Body of pancreas (tissue), 4 donors: ENCODE results near the gene ZFAND3. TPM values are rescaled to one million over a fixed set of nuclear protein-coding genes. Genes with fewer than 3 reads are reported as not detected.

Experiments used
- ATAC-seq: fragments of 150-250 bp; one replicate; pipeline ENCODE4 v1.9.1; 2016
- DNase-seq, 4 donors: peaks; one replicate each; pipeline ENCODE4 v3.0.0-alpha.2; 2019
- H3K27ac ChIP-seq, 4 donors: fragments of 200-600 bp; sonication (generic); 1 replicate in 3 of 4; 2 replicates in 1 of 4; pipeline versions ENCODE4 v1.5.1 to v1.6.1; 2016 to 2019; ENCODE audit warnings: mild to moderate bottlenecking in 1 of 4, mixed read lengths in 1 of 4, moderate library complexity in 1 of 4
- H3K27me3 ChIP-seq, 2 donors: fragments of 200-600 bp; sonication (generic); one replicate each; pipeline ENCODE4 v1.6.0; 2016; ENCODE audit warnings: mild to moderate bottlenecking in 1 of 2
- H3K36me3 ChIP-seq, 2 donors: fragments of 200-600 bp; sonication (generic); replicated peaks in 1 of 2; 2 replicates each; pipeline ENCODE4 v1.5.1; 2016; ENCODE audit warnings: low read depth in 2 of 2; ENCODE audit not compliant: insufficient read depth in 1 of 2
- H3K4me1 ChIP-seq: fragments of 200-600 bp; sonication (generic); one replicate; pipeline ENCODE4 v1.6.0; 2016
- H3K4me3 ChIP-seq, 2 donors: fragments of 200-600 bp; sonication (generic); 1 replicate in 1 of 2; 2 replicates in 1 of 2; pipeline ENCODE4 v1.5.1; 2016 to 2019
- H3K9me3 ChIP-seq, 3 donors: fragments of 200-600 bp; sonication (generic); 1 replicate in 2 of 3; 2 replicates in 1 of 3; pipeline ENCODE4 v1.5.1; 2016
- CTCF ChIP-seq, 7 experiments: fragments of 450-650 bp in 4 of 7; fragments of 200-600 bp in 3 of 7; sonication (generic) in 3 of 7; IDR thresholded peaks; one replicate each; pipeline ENCODE4 v1.5.1; 2016 to 2019; ENCODE audit warnings: antibody characterized with exemption in 7 of 7
- POLR2A ChIP-seq, 3 donors: fragments of 450-650 bp; IDR thresholded peaks; one replicate each; pipeline ENCODE4 v1.6.1; 2016; ENCODE audit warnings: antibody characterized with exemption in 3 of 3, mild to moderate bottlenecking in 2 of 3
- WGBS, 2 donors: methylation state at CpG; one replicate each; pipeline ENCODE4 v1.1.5; 2017; 5-methylcytosine and 5-hydroxymethylcytosine counted together
- intact Hi-C: fragments of 100-400 bp; cut with DNase I; formaldehyde crosslinking; loops from one replicate; pipeline ENCODE4 v1.15.1; 2023
- total RNA-seq, 2 donors: library from RNA; depleted of rRNA; stranded (reverse); fragments of >200 nt; gene quantifications; one replicate each; pipeline ENCODE4 v1.1.0, GENCODE V29; 2016

Gene ZFAND3
- total RNA-seq, 2 donors from 2014 or later = 20.8 to 27.0 TPM

- Histone ChIP-seq H3K27me3 (no peaks in the 10 kb centered on the region), H3K9me3 (no peaks in the 10 kb centered on the region), H3K36me3 (no peaks in the 10 kb centered on the region), H3K4me3 (no peak overlapping the region), H3K4me1 (no peaks in the 10 kb centered on the region), H3K27ac (no peak overlapping the region)
- DNase-seq (no peak), ATAC-seq (no peak)
- intact Hi-C loops = no loop called here
- no peak for TF ChIP-seq POLR2A (IDR thresholded peaks at IDR 0.05)
- TF ChIP-seq CTCF (IDR thresholded peaks at IDR 0.05) = no peak
- WGBS, 2 donors = 95 to 98% methylated on average over 2 of the region's 2 CpGs
Observed at GRCh38 chr6:38004908-38005307, 185.4 kb downstream of the ZFAND3 start.

- intact Hi-C loops = no loop called here
- no peak overlapping the region for H3K27ac ChIP-seq
- no peak for ATAC-seq
- H3K27me3 ChIP-seq = no peaks in the 10 kb centered on the region
- H3K4me3 ChIP-seq = no peak overlapping the region
- no peak for DNase-seq
- TF ChIP-seq CTCF (IDR thresholded peaks at IDR 0.05) (no peak), POLR2A (IDR thresholded peaks at IDR 0.05) (no peak)
- H3K4me1 ChIP-seq = no peaks in the 10 kb centered on the region
- WGBS, 2 donors = 70 to 73% methylated on average over 5 of the region's 5 CpGs
- H3K36me3 ChIP-seq = no peaks in the 10 kb centered on the region
- no peaks in the 10 kb centered on the region for H3K9me3 ChIP-seq
Observed at GRCh38 chr6:38011937-38012336, 192.4 kb downstream of the ZFAND3 start.

- Histone ChIP-seq H3K27ac (no peak overlapping the region), H3K36me3 (no peaks in the 10 kb centered on the region), H3K9me3 (no peaks in the 10 kb centered on the region), H3K27me3 (no peaks in the 10 kb centered on the region), H3K4me1 (no peaks in the 10 kb centered on the region), H3K4me3 (no peak overlapping the region)
- TF ChIP-seq CTCF (IDR thresholded peaks at IDR 0.05) (peak in 4 of 7 experiments; percentile 18 to 31 (median 20)), POLR2A (IDR thresholded peaks at IDR 0.05) (no peak)
- no peak for DNase-seq
- no peak for ATAC-seq
- intact Hi-C loops = no loop called here
- 79 to 87% methylated on average over 5 of the region's 5 CpGs for WGBS, 2 donors
Observed at GRCh38 chr6:38012573-38012972, 193.0 kb downstream of the ZFAND3 start.

- no peaks in the 10 kb centered on the region for H3K9me3 ChIP-seq
- ATAC-seq = no peak
- no peaks in the 10 kb centered on the region for H3K36me3 ChIP-seq
- H3K27ac ChIP-seq = no peak overlapping the region
- H3K27me3 ChIP-seq = no peaks in the 10 kb centered on the region
- TF ChIP-seq CTCF (IDR thresholded peaks at IDR 0.05) = no peak
- TF ChIP-seq POLR2A (IDR thresholded peaks at IDR 0.05) = no peak
- H3K4me3 ChIP-seq = no peak overlapping the region
- intact Hi-C loops = no loop called here
- no peak for DNase-seq
- H3K4me1 ChIP-seq = no peaks in the 10 kb centered on the region
Observed at GRCh38 chr6:38015341-38015740, 195.8 kb downstream of the ZFAND3 start.

GRCh38 chr6:38016824-38017223 lies 197.3 kb downstream of the ZFAND3 start:
- Histone ChIP-seq H3K9me3 (no peaks in the 10 kb centered on the region), H3K27ac (no peak overlapping the region), H3K4me1 (peaks cover 13% of the 10 kb centered on the region), H3K36me3 (no peaks in the 10 kb centered on the region), H3K4me3 (no peak overlapping the region), H3K27me3 (no peaks in the 10 kb centered on the region)
- ATAC-seq = no peak
- 79 to 98% methylated on average over 1 of the region's 1 CpG for WGBS, 2 donors
- TF ChIP-seq POLR2A (IDR thresholded peaks at IDR 0.05) (no peak), CTCF (IDR thresholded peaks at IDR 0.05) (no peak)
- no peak for DNase-seq
- intact Hi-C loops = no loop called here
